Fibroblast of peridontal ligament (primary cell): Measurements from ENCODE around the gene LOXL1.

Experiments
- DNase-seq: peaks from one replicate; pipeline ENCODE4 v3.0.0-alpha.2; 2010; ENCODE audit errors: extremely low read depth

The LOXL1 gene, protein sequence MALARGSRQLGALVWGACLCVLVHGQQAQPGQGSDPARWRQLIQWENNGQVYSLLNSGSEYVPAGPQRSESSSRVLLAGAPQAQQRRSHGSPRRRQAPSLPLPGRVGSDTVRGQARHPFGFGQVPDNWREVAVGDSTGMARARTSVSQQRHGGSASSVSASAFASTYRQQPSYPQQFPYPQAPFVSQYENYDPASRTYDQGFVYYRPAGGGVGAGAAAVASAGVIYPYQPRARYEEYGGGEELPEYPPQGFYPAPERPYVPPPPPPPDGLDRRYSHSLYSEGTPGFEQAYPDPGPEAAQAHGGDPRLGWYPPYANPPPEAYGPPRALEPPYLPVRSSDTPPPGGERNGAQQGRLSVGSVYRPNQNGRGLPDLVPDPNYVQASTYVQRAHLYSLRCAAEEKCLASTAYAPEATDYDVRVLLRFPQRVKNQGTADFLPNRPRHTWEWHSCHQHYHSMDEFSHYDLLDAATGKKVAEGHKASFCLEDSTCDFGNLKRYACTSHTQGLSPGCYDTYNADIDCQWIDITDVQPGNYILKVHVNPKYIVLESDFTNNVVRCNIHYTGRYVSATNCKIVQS

DNA sequence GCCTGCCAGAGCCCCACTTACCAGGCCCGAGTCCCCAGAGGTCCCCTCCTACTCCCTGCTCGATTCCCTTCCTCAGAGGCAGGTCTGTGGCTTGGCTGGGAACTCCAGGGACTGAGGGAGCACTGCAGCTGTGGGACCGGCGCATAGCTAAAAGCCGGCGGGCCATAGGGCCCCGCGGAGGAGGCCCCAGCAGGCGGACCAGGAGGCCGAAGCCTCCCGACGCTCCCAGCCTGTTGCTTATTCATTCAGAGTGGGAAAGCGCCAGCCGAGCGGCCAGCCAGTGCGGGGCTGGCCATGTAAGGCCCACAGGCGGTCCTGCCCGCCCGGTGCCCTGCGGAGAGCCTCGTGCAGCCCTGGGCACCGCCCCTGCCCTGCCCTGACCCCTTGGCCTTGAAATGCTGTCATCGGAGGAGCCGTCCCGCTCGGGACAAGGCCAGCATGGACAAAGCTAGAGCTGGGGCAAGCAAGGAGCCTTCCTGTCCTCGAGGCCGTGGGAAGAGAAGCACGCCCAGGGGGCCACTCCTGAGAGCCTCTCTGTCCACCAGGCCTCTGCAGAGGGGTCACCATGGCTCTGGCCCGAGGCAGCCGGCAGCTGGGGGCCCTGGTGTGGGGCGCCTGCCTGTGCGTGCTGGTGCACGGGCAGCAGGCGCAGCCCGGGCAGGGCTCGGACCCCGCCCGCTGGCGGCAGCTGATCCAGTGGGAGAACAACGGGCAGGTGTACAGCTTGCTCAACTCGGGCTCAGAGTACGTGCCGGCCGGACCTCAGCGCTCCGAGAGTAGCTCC, at the start of gene LOXL1:
Gene LOXL1, plus strand, starts transcription at position 244 of the 784 bp plus-strand sequence. Its CDS starts 322 bp downstream, at position 566.
- peak; percentile 86 for DNase-seq

DNA sequence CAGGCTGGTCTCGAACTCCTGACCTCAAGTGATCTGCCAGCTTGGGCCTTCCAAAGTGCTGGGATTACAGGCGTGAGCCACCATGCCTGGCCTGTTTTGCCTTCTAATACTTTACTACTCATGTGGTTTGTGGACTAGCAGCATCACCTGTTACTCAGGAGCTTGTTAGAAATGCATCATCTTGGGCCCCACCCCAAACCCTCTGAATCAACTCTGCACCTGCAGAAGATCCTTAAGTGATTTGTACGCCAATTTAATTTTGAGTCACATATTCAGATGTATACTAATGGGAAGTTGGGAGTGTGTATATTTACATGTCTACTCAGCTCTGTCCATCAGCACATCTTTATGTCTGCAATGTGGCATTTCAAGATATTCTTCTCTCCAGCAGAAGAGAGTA, 46.8 kb upstream of the LOXL1 start:
- DNase-seq = no peak

DNA sequence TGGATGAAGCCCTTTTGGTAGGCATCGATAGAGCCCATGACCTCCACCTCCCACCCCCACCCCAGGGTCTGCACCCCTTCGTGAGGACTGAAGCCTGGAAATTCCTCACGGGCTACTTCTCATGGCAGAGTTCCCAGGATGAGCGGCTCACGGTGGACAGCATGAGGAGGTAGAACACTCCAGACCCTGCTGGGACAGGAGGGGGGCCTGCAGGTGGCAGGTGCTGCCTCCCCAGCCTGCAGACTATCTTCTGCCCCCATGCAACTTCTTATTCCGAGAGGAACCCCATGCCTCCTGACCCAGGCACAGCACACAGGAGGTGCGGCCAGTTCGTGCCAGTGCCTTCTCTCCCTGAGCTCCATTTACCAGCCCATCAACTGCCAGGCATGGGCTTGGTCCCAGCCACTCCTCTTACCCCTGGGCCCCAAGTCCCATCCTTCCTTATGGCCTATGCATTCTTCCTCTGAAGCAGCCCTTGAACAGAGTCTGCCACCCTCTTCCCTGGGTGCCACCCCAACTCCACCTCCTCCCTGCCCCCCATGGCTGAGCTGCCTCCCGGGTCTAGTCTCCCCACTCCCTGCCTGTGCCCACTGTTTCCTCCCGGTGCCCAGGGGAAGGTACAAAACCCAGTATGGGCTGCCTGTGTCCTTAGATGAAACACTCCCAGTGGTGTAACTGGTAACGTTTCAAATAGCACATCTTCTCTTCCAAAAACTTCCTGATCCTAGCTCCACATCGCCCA, 44.5 kb upstream of the LOXL1 start:
- DNase-seq = no peak

DNA sequence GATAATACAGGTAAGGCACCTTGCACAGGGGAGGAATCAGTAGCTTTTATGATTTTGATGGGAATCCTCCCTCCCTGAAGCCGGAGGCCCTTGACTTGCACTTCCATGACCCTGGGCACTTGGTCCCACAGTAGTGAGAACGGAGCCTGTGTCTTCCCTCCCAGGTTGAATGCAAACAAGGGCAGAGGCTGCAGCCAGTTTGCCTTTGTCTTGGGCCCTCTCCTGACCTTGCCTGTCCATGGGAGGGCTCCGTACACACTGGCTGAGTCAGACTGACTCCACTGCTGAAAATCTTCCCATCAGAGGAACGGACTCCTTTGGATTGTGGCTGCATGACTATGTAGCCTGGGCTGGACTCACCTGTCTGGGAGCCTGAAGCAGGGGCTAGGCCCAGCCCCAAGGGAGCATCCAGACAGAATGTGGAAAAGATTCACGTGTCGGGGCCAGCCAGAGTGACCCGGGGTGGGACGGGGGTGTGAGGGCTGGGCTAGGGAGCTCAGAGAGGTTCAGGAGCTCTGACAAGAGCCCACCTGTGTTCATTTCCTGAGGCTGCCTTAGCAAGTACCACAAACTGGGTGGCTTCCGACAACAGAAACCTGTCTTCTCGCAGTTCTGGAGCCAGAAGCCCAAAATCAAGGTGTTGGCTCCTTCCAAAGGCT, 43.4 kb upstream of the LOXL1 start:
- DNase-seq = no peak

DNA sequence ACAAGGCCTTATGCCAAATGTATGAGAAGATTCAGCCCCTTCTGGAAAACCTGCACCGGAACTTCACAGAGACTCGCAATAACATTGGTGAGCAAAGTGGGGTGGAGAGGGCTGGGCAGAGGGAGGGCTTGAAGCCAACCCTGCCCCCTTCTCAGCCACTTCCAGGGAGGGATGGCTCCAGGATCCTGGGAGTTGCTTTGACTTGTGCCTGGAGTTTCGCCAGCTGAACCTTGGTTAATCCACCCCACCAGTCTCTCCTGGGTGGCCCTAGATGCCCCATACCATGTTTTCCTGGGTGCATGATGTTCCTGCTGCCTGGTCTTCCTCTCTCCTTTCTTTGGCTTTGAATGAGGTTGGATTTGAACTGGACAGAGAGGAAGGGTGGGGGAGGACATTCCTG, 42.1 kb upstream of the LOXL1 start:
- no peak for DNase-seq

DNA sequence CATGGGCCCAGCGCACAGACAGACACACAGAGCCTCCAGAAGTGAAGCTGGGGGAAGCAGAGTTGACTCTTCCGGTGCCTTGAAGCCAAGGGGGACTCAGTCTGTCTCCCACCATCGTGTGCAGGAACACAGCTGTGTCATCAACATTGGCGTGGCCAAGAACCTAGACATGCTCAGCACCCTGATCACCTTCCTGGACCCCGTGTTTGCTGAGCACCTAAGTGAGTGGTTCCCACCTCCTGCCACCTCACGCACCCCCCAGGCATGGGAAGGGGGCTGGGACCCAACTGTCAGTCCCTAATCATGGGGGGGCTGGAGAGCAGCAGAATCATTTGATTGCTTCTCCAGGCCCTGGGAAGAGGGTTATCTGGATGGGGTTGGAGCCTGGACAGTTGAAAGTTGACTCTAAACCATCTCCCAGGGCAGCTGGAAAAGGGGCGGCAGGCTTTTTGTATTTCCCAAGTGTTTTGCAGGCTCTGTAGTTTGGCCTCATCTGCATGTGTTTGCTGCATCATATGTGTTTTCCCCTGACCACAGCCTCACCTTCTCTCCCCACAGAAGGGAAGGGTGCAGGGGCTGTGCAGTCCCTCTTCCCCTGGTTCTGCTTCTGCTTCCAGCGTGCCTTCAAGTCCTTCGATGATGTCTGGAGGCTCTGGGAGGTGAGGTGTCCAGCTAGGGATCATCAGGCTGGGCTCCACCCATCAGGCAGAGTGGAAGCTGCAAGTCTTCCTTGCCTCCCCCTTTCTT, 40.1 kb upstream of the LOXL1 start:
- no peak for DNase-seq

DNA sequence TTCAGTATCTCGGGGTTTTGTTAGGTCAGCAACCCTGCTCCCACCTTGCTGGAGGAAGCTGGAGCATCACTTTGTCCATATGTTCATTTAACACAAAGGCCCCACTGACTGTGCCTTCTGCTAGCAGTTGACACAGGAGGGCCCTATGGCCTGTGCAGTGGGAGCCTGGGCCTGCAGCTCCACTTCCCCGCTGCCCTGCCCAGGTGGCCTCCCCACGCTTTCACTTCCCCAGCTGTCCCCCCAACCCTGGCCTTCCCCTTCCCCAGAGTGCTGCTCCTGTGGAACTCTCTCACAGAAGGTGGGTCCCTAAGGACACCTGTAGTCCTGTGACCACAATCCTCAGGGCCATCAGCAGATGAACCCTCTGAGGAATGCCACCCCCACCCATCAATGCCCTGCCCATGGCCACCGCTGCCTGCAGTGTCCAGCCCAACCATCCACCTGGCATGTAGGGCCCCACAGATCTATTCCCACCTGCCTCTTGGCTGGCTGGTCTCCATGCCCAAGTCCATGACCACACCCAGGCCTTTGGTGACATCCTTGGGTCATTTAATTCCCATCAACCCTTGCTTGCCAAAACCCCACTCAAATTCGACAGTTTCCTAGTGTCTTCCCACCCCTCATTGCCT, 39.4 kb upstream of the LOXL1 start:
- DNase-seq = no peak

DNA sequence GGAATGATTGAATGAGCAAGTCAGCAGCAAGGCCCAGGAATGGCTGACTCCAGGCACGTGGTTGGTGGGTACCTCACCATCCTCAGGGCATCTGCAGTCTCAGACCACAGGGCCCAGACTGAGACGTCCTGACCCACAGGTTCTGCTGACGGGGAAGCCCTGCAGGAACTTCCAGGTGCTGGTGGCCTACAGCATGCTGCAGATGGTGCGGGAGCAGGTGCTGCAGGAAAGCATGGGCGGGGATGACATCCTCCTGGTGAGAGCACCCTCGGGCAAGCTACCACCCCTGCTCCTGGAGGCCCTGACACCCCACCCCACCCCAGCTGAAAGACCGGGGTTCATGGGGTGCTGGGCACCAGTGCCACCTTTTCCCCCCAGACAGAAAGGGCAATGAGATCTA, 38.8 kb upstream of the LOXL1 start:
- no peak for DNase-seq

DNA sequence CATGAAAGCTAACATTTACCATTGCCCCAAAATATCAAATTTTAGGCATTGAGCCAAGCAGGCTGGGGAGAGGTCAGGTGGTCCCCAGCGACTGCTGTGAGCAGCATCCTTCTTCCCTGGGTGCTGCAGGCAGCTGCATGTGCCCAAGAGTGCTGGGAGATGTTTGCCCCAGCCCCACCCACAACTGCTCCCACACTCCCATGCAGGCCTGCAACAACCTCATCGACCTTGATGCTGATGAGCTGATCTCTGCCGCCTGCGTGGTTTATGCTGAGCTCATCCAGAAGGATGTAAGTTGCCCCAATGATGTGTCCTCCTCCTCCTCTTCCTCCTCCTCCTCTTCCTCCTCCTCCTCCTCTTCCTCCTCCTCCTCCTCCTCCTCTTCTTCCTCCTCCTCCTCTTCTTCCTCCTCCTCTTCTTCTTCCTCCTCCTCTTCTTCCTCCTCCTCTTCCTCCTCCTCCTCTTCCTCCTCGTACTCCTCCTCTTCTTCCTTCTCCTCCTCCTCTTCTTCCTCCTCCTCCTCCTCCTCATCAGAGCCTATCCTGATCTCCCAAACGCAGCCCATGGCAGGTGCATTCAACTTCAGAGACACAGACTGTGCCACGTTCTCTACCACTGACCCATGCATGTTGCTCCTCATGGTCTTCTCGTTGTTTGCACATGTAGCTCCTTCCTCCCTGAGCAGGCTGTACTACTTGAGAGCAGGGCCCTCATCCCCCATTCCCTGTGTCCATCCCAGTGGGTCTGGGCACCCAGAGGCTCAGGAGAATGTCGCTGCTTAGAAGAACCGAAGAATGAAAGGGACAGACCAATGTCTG, 37.8 kb upstream of the LOXL1 start:
- DNase-seq = no peak

DNA sequence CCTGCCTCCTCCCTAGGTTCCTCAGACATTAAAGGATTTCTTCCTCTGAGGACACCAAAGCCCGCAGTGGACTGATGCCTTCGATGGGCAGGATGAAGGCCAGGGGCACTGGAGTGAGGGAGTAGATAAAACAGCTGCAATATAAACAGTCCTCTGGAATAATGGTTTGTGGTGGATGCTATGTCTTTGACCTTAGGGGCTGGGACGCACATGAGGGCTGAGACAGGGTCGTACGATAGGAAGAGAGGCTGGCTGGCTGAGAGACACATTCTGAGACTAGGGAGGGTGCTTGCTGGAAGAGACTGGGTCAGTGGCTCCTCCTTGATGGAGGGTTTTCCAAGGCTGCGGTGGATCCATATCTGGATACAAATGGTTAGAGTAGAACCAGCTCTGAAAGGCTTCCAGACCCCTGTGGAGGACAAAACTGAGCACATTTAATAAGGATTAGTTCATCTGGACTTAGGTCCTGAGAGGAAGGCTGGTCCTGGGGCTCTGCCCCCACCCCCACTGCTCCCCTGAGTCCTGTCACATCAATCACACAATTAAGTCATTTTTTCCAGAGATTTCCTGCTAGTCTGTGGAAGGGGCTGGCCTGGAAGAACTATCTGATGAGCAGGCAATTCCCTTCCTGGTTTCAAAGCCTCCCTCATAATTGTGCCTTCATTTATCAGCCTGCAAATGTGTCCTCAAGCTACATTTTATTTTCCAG, 37.1 kb upstream of the LOXL1 start:
- no peak for DNase-seq

DNA sequence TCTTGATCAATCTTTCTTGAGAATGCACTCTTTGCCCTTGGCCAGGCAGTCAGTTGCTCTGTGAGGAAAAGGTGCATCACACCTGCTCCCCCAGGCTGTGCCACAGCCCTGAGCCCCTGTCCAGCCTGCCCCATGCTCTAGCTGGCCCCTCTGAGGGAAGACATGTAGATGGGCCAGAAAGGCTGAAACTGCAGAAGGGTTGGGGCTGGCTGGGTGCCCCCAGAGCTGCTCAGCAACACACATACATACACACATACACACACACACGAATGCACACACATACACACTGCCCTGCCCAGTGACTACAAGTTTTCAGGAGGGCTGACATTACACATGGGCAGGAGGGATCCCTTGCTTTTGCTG, 36.5 kb upstream of the LOXL1 start:
- DNase-seq = no peak

DNA sequence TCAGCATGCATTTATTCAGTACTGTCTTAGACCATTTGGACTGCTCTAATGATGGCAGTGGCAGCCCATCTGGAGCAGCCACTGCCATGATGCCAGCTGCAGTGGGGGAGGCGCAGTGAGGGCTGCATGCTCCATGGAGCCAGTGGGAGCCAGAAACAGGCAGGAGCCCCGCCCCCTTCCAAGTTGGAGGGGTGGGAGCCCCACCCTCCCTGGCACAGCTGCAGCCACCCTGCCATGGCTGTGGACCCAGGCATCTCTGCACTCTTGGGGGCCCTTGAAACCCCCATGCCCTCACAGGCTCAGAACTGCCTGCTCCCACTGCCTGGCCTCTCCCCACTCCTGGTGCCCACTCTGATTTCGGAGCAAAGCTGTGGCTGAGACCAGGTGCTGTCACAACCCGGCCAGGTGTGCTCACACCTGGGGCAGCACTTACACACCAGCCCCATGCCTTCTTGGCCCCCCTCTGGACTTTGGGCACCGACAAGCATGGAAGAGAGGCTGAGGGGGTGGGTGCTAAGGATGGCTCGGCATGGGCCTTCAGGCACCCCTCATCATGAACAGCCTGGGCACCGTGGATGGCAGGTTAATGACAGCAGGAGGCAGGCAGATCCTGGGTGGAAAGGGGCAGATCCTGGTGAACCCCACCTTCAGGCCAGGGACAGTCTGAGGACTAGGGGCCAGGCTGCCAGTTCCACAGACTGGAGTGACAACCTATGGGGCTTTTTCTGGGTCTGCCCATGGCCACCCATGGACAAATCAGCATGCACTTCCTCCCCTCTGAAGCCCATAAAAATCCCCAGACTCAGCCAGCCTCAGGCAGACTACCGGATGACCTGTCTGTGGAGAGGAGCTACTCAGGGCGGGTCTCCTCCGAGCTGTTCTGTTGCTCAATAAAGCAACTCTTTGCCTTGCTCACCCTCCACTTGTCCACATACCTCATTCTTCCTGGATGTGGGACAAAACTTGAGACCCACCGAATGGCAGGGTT, 34.6 kb upstream of the LOXL1 start:
- DNase-seq = no peak

DNA sequence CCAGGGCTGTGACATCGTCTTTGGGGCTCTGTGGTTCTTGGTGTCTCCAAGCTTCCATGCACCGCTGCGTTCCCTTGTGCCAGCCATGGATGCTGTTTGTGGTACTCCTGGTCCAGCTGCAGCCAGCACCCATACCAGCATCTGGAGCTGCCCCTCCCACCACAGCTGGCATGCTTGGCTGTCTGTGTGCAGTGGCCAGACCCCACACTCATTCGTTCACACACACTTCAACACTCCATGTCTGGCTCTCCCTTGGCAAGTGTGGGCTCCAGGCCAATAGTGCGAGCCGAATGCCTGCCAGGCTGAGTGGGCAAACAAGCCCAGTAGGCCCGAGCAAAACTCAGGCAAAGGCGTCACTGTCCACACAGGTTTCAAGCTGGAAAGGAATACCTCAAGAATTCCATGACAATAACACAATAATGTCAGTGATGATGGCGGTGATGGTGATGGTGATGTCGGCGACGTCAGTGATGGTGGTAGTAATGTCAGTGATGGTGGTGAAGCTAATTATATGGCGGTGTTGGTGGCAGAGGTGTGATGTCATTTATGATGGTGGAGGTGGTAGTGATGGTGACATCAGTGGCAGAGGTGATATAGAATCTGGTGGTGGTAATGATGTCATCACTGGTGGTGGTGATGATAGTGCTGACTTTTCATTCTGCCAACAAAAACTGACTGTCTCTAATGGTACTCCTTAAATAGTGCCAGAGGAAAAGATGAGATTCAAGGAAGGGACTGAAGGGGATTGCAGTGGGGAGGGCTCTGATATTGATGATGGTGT, 33.6 kb upstream of the LOXL1 start:
- no peak for DNase-seq

DNA sequence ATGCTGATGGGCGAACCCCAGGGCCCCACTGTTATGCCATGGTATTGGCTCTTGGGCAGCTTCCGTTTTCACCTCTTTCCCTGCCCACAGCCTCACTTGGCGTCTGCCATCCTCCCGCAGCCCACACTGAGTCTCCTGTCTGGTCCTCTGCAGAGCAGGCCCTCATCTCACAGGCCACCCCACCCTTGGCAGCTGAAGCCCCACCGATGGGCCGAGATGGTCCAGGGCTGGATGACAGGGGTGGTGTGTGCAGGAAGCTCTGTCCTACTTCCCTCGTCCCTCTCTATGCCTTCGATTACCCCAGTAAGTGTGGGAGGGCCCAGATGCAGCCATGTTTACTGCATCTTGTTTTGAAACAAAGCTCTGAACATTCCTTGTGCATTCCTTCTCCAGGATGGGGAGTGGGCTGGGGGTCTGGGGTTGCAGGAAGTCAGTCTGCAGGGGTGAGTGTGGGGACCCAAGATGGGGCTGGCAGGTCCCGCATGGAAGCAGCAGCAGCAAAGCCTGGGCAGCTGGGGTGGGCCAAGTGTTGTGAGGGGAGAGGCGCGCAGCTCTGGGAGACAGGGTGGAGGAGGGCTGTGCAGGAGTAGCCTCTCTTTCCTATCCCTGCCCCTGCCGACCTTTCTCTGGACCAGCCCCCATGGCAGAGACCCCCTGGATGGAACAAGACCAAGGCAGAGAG, 32.0 kb upstream of the LOXL1 start:
- no peak for DNase-seq

DNA sequence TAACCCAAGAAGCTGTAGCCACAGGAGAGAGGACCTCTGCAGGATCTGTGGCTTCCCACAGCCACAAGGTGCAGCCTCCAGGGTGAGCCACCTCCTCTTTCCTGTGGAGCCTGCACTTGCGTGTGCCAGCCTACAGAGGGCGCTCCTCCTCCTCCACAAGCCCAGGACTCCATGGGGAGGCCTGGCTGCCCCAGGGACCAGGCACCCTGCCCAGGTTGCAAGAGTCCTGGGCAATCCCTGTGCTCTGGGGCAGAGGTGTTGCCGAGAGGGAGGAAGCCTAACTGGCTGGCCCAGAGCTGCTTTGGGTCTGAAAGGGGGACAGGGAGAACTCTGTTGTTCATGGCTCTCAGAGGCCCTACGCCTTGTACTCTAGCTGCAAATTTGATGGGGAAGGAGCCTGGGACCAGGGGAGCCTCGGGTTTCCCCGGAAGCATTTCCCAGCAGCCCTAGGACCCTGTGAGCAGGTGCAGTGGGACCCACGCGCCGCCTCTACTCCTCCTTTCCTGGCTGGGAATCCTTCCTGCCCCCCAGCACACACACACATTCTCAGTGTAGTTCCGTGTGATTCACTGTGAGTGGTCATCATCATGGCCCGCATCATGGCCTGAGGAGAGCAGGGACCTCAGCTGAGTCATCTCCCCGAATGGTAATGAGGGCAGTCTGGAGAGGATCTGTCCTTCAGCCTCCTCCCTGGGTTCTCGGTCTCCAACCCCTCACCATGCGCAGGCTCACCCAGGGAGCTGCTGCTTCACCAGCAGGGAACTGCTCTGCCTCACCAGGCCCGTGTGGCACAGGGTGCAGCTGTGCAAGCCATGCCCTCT, 28.6 kb upstream of the LOXL1 start:
- peak; percentile 79 for DNase-seq
